Esophagus muscularis mucosa (tissue), 3 donors: ENCODE results near the gene SIGLEC9.

ENCODE experiments used
- POLR2A ChIP-seq: fragments of 450-650 bp; IDR thresholded peaks from one replicate; pipeline ENCODE4 v1.6.1; 2017; ENCODE audit warnings: antibody characterized with exemption, moderate library complexity, mild to moderate bottlenecking, low read depth
- TF ChIP-seq, protein P1 (sequence below), 3 experiments: fragments of 200-600 bp in 2 of 3; fragments of 450-650 bp in 1 of 3; sonication (generic) in 2 of 3; IDR thresholded peaks; one replicate each; pipeline ENCODE4 v1.5.1; 2017 to 2019; ENCODE audit warnings: antibody characterized with exemption in 3 of 3, mild to moderate bottlenecking in 2 of 3, moderate library complexity in 1 of 3

DNA sequence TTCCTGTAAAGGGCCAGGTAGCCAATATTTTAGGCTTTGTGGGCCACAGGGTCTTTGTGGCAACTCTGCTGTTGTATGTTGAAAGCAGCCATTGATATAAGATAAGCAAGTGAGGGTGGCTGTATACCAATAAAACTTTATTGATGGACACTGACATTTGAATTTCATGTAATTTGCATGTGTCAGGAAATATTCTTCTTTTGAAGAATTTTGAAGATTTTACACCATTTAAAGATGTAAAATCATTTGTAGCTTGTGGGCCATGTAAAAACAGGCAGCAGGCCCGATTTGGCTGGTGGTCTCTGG, 14.1 kb upstream of the SIGLEC9 start:
- no peak for TF ChIP-seq POLR2A
- TF ChIP-seq, protein P1, sequence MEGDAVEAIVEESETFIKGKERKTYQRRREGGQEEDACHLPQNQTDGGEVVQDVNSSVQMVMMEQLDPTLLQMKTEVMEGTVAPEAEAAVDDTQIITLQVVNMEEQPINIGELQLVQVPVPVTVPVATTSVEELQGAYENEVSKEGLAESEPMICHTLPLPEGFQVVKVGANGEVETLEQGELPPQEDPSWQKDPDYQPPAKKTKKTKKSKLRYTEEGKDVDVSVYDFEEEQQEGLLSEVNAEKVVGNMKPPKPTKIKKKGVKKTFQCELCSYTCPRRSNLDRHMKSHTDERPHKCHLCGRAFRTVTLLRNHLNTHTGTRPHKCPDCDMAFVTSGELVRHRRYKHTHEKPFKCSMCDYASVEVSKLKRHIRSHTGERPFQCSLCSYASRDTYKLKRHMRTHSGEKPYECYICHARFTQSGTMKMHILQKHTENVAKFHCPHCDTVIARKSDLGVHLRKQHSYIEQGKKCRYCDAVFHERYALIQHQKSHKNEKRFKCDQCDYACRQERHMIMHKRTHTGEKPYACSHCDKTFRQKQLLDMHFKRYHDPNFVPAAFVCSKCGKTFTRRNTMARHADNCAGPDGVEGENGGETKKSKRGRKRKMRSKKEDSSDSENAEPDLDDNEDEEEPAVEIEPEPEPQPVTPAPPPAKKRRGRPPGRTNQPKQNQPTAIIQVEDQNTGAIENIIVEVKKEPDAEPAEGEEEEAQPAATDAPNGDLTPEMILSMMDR (IDR thresholded peaks at IDR 0.05) = no peak
